Endothelial cell of umbilical vein (primary cell): ENCODE data around the gene CCDC38. TPM values are rescaled to one million over a fixed set of nuclear protein-coding genes. Genes with fewer than 3 reads are reported as not detected.

Experiments used
- BruUV-seq: library from RNA; stranded (reverse); fragments of 400-500 nt; replicated peaks from 2 replicates; lab custom pipeline; 2021; lab: Mats Ljungman, UMichigan
- CTCF ChIA-PET: fragments of 300-600, 350-600 bp; sonication (Branson Sonifier 250); formaldehyde crosslinking; loops from one replicate; lab custom pipeline; 2021; ENCODE audit warnings: antibody characterized with exemption, inconsistent platforms; lab: Charles Lee
- POLR2A ChIA-PET: fragments of 300-600, 350-600 bp; sonication (Branson Sonifier 250); formaldehyde crosslinking; loops from one replicate; lab custom pipeline; 2021; ENCODE audit warnings: antibody characterized with exemption, inconsistent platforms; lab: Charles Lee
- DNase-seq: peaks from one replicate; pipeline ENCODE4 v3.0.0-alpha.2; 2011; ENCODE audit warnings: low read depth, low spot score
- FAIRE-seq: peaks from 2 replicates; lab custom pipeline; 2011; peaks lifted over from hg19 to GRCh38; lab: Jason Lieb, UNC
- H2AFZ ChIP-seq: 2 replicates; pipeline ENCODE4 v1.6.0; 2012; ENCODE audit warnings: low read depth, low read length, control low read depth, inconsistent platforms
- H3K27ac ChIP-seq: 2 replicates; pipeline ENCODE4 v1.5.1; 2011; ENCODE audit warnings: low read depth, mild to moderate bottlenecking, control low read depth, low read length, moderate library complexity; ENCODE audit not compliant: insufficient read depth
- H3K27me3 ChIP-seq, 2 experiments: 2 replicates each; pipeline versions ENCODE4 v1.6.0 to v1.6.1; 2011; ENCODE audit warnings: low read length in 2 of 2, mixed read lengths in 1 of 2; ENCODE audit not compliant: control insufficient read depth in 2 of 2, insufficient read depth in 2 of 2
- H3K36me3 ChIP-seq, 2 experiments: 2 replicates in 1 of 2; 3 replicates in 1 of 2; pipeline ENCODE4 v1.5.1; 2011; ENCODE audit warnings: low read length in 2 of 2, mild to moderate bottlenecking in 1 of 2, moderate library complexity in 1 of 2; ENCODE audit not compliant: control insufficient read depth in 2 of 2, insufficient read depth in 2 of 2; ENCODE audit errors: extremely low read depth in 1 of 2
- H3K4me1 ChIP-seq: 3 replicates; pipeline ENCODE4 v1.5.1; 2011; ENCODE audit warnings: mild to moderate bottlenecking, low read length; ENCODE audit not compliant: control insufficient read depth, insufficient read depth; ENCODE audit errors: extremely low read depth
- H3K4me2 ChIP-seq: 2 replicates; pipeline ENCODE4 v1.6.1; 2011; ENCODE audit warnings: low read length, control low read depth, mixed read lengths; ENCODE audit not compliant: insufficient read depth
- H3K4me3 ChIP-seq, 3 experiments: fragments of 200-600 bp in 1 of 3; sonication (generic), shearing (Covaris generic) in 1 of 3; replicated peaks in 1 of 3; 2 replicates each; pipeline ENCODE4 v1.5.1; 2011 to 2016; ENCODE audit warnings: control low read depth in 3 of 3, low read length in 3 of 3, mild to moderate bottlenecking in 2 of 3, inconsistent platforms in 1 of 3, low read depth in 1 of 3, moderate library complexity in 1 of 3; ENCODE audit not compliant: insufficient read depth in 1 of 3
- H3K79me2 ChIP-seq: 2 replicates; pipeline ENCODE4 v1.6.0; 2012; ENCODE audit warnings: low read length, inconsistent platforms; ENCODE audit not compliant: control insufficient read depth, insufficient read depth
- H3K9ac ChIP-seq: replicated peaks from 2 replicates; pipeline ENCODE3; 2011; ENCODE audit warnings: low read length, control low read depth; ENCODE audit not compliant: insufficient read depth; ENCODE audit errors: extremely low read depth
- H3K9me1 ChIP-seq: replicated peaks from 3 replicates; pipeline ENCODE4 v1.6.0; 2011; ENCODE audit warnings: mild to moderate bottlenecking, low read length; ENCODE audit not compliant: control insufficient read depth, insufficient read depth; ENCODE audit errors: extremely low read depth
- H3K9me3 ChIP-seq: replicated peaks from 2 replicates; pipeline ENCODE4 v1.5.1; 2012; ENCODE audit warnings: low read length, inconsistent platforms; ENCODE audit not compliant: control insufficient read depth, insufficient read depth
- H4K20me1 ChIP-seq: replicated peaks from 2 replicates; pipeline ENCODE3; 2011; ENCODE audit warnings: mild to moderate bottlenecking, low read length; ENCODE audit not compliant: control insufficient read depth, insufficient read depth; ENCODE audit errors: extremely low read depth
- EZH2 ChIP-seq: IDR thresholded peaks from 2 replicates; pipeline ENCODE4 v1.6.1; 2012; ENCODE audit warnings: borderline replicate concordance, low read depth, mild to moderate bottlenecking, moderate library complexity, low read length, inconsistent platforms; ENCODE audit not compliant: severe bottlenecking
- GATA2 ChIP-seq: IDR thresholded peaks from 2 replicates; pipeline ENCODE4 v1.7.0; 2011; ENCODE audit warnings: low read depth, mild to moderate bottlenecking, moderate library complexity, mixed read lengths, low read length; ENCODE audit not compliant: insufficient read length, insufficient read depth
- JUN ChIP-seq: IDR thresholded peaks from 2 replicates; pipeline ENCODE4 v1.6.1; 2011; ENCODE audit warnings: borderline replicate concordance, low read depth; ENCODE audit not compliant: insufficient read length, insufficient read depth
- MAX ChIP-seq: IDR thresholded peaks from 2 replicates; pipeline ENCODE4 v1.6.1; 2011; ENCODE audit not compliant: insufficient read depth, insufficient read length
- MYC ChIP-seq: IDR thresholded peaks from one replicate; pipeline ENCODE4 v1.6.1; 2011; ENCODE audit warnings: mild to moderate bottlenecking, low read depth, low read length
- dilution Hi-C: fragments of 300-500 bp; cut with MboI; formaldehyde crosslinking; loops from one replicate; pipeline ENCODE4 v1.15.0; 2019; ENCODE audit warnings: low sequenced_read_pairs; ENCODE audit not compliant: extremely low pct_ligation_motif_present
- intact Hi-C: fragments of 100-400 bp; cut with micrococcal nuclease; formaldehyde crosslinking; loops from one replicate; pipeline ENCODE4 v1.10.0; 2022
- polyA plus RNA-seq, 4 experiments: library from polyadenylated mRNA; depleted of rRNA in 3 of 4; stranded (reverse) in 3 of 4; unstranded in 1 of 4; fragments of >200 nt; gene quantifications; 2 replicates each; pipeline versions ENCODE4 v1.2.1 to v1.2.3, GENCODE V29; 2011 to 2012; ENCODE audit warnings: missing spikeins in 1 of 4
- total RNA-seq: library from RNA; stranded (reverse); gene quantifications from 2 replicates; pipeline ENCODE4 v1.2.3, GENCODE V29; 2021
- TF ChIP-seq, protein P1 (sequence below), 2 donors: IDR thresholded peaks; 1 replicate in 1 of 2; 2 replicates in 1 of 2; pipeline ENCODE4 v1.5.1; 2011; ENCODE audit warnings: low read length in 2 of 2, mild to moderate bottlenecking in 2 of 2, moderate library complexity in 2 of 2, control low read depth in 1 of 2, inconsistent platforms in 1 of 2, low read depth in 1 of 2; ENCODE audit not compliant: insufficient read depth in 1 of 2; ENCODE audit errors: extremely low read depth in 1 of 2

Gene CCDC38
- total and polyA plus RNA-seq, 2 donors (not counting 3 experiments of a cell fraction or from before 2014, with no cell fraction given): not detected

DNA sequence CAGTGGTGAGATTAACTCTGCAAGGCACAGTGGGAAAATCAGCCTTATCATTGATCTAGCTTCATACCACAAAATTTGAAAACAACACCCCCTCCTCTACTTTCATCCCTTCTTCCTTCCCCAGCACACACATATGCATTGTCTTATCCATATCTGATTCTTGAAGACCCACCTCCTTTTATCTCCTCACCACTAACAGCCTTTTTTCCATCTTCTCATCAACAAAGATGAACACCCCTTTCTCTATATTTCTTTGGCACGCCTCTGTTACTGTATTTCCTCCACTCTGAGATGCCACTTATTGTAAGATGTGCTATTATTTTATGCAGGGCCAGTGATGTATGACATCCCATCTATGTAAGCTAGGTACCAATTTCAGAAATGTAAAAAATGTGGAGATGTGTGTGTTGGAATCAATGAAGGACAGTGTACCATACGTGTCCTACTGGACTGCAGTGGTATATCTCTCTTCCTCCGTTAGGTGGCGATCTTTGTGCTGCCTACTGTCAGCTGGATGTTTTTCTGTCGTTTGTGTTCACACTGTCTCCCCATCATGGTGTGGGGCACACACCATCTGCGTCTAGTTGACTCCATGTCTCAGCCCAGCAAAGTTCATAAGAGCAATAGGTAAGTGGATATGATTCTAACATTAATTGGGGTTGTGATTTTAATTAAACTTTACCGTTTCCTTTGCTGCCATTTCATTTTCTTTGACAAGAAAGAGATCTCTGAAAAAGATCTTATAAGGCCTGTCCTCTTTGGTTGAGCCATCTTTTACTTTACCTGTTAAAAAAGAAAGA lies 24.0 kb downstream of the CCDC38 start:
- Histone ChIP-seq H3K4me1 (no peaks in the 10 kb centered on the region), H2AFZ (peak overlapping the region; percentile 36), H3K27me3 (peaks cover 16 to 24% of the 10 kb centered on the region in 2 experiments), H3K9me3 (no peaks in the 10 kb centered on the region), H3K9me1 (peaks cover 2% of the 10 kb centered on the region), H3K9ac (no peak overlapping the region), H3K79me2 (no peaks in the 10 kb centered on the region), H3K36me3 (no peaks in the 10 kb centered on the region), H3K27ac (no peak overlapping the region), H4K20me1 (no peaks in the 10 kb centered on the region), H3K4me3 (no peak overlapping the region), H3K4me2 (no peak overlapping the region)
- DNase-seq (peak; percentile 48), FAIRE-seq (peak; percentile 91)
- dilution Hi-C loops: no loop called here
- intact Hi-C loops: loop anchor here (1.0 to 10.0 kb wide), 5 partner anchors 34 to 336 kb away; no protein-coding TSS in a partner anchor
- ChIA-PET CTCF (interaction anchor here (0.6 to 6.6 kb wide), 28 partner anchors 9 to 598 kb away, joined by 3 to 126 read pairs (median 4); partner anchors contain the start of genes CCDC38 and HAL), POLR2A (no interaction called here)
- BruUV-seq: no TSS peak
- TF ChIP-seq EZH2 (no peak), MAX (no peak), JUN (no peak), GATA2 (no peak), MYC (peak; percentile 27)
- TF ChIP-seq, protein P1, sequence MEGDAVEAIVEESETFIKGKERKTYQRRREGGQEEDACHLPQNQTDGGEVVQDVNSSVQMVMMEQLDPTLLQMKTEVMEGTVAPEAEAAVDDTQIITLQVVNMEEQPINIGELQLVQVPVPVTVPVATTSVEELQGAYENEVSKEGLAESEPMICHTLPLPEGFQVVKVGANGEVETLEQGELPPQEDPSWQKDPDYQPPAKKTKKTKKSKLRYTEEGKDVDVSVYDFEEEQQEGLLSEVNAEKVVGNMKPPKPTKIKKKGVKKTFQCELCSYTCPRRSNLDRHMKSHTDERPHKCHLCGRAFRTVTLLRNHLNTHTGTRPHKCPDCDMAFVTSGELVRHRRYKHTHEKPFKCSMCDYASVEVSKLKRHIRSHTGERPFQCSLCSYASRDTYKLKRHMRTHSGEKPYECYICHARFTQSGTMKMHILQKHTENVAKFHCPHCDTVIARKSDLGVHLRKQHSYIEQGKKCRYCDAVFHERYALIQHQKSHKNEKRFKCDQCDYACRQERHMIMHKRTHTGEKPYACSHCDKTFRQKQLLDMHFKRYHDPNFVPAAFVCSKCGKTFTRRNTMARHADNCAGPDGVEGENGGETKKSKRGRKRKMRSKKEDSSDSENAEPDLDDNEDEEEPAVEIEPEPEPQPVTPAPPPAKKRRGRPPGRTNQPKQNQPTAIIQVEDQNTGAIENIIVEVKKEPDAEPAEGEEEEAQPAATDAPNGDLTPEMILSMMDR (IDR thresholded peaks at IDR 0.05; ENCODE audit: extremely low read depth in 1 of 2, insufficient read depth in 1 of 2, low read depth in 1 of 2, low read length in 2 of 2): peak; percentile 76 to 82
